HEK293 (cell line): ENCODE data around the gene TM2D3.

Experiments
- CTCF ChIA-PET: fragments of 350-600 bp; formaldehyde crosslinking; extraction: SDS; loops from one replicate; lab custom pipeline; 2021; ENCODE audit warnings: antibody characterized with exemption; lab: Yijun Ruan, JAX
- POLR2A ChIA-PET: fragments of 300-600 bp; formaldehyde crosslinking; extraction: SDS; loops from one replicate; lab custom pipeline; 2020; ENCODE audit warnings: antibody characterized with exemption, inconsistent platforms; lab: Yijun Ruan, JAX
- H3K27ac ChIP-seq: fragments of 200-500 bp; sonication (Bioruptor generic); 2 replicates; pipeline ENCODE4 v1.5.1; 2014; ENCODE audit warnings: low read depth, low read length, control low read depth, inconsistent platforms; ENCODE audit errors: extremely low read depth
- H3K36me3 ChIP-seq, 2 experiments: fragments of 200-500 bp in 1 of 2; sonication (Bioruptor generic) in 1 of 2; 1 replicate in 1 of 2; 2 replicates in 1 of 2; pipeline ENCODE4 v1.5.1; 2014 to 2017; ENCODE audit warnings: inconsistent platforms in 2 of 2, low read length in 2 of 2; ENCODE audit not compliant: control insufficient read depth in 2 of 2, insufficient read depth in 1 of 2
- H3K4me1 ChIP-seq: fragments of 200-500 bp; sonication (Bioruptor generic); 2 replicates; pipeline ENCODE4 v1.5.1; 2014; ENCODE audit warnings: mild to moderate bottlenecking, low read length, inconsistent platforms; ENCODE audit not compliant: control insufficient read depth, insufficient read depth
- H3K4me3 ChIP-seq: 2 replicates; pipeline ENCODE4 v1.5.1; 2011; ENCODE audit warnings: low read depth, mild to moderate bottlenecking, control low read depth, low read length, moderate library complexity
- H3K9me3 ChIP-seq: fragments of 200-500 bp; sonication (Bioruptor generic); 2 replicates; pipeline ENCODE4 v1.5.1; 2014; ENCODE audit warnings: low read depth, low read length, inconsistent platforms; ENCODE audit not compliant: control insufficient read depth, insufficient read depth
- GLI4 ChIP-seq: fragments of 450-650 bp; formaldehyde crosslinking; IDR thresholded peaks from 2 replicates; pipeline ENCODE4 v1.5.1; 2016; ENCODE audit warnings: missing biosample characterization, missing genetic modification characterization
- HOXD13 ChIP-seq: sonication (generic); formaldehyde crosslinking; IDR thresholded peaks from 2 replicates; pipeline ENCODE4 v1.8.0; 2022; ENCODE audit warnings: missing genetic modification reagents, borderline replicate concordance
- KLF17 ChIP-seq: fragments of 450-650 bp; formaldehyde crosslinking; IDR thresholded peaks from 2 replicates; pipeline ENCODE4 v1.5.1; 2016; ENCODE audit warnings: missing biosample characterization, missing genetic modification characterization
- KLF9 ChIP-seq: fragments of 450-650 bp; formaldehyde crosslinking; IDR thresholded peaks from 2 replicates; pipeline ENCODE4 v1.5.1; 2016; ENCODE audit warnings: missing biosample characterization, missing genetic modification characterization, low read depth
- MYNN ChIP-seq: fragments of 450-650 bp; formaldehyde crosslinking; IDR thresholded peaks from 2 replicates; pipeline ENCODE4 v1.5.1; 2016; ENCODE audit warnings: missing biosample characterization, missing genetic modification characterization, borderline replicate concordance
- PRDM1 ChIP-seq: fragments of 450-650 bp; formaldehyde crosslinking; IDR thresholded peaks from 2 replicates; pipeline ENCODE4; 2016; ENCODE audit warnings: missing biosample characterization, missing genetic modification characterization
- PRDM4 ChIP-seq: fragments of 450-650 bp; formaldehyde crosslinking; IDR thresholded peaks from 2 replicates; pipeline ENCODE4 v1.5.1; 2017; ENCODE audit warnings: missing biosample characterization, missing genetic modification characterization
- SCRT1 ChIP-seq: fragments of 450-650 bp; formaldehyde crosslinking; IDR thresholded peaks from 2 replicates; pipeline ENCODE4 v1.5.1; 2016; ENCODE audit warnings: missing biosample characterization, missing genetic modification characterization, borderline replicate concordance
- ZBTB6 ChIP-seq: fragments of 450-650 bp; formaldehyde crosslinking; IDR thresholded peaks from 2 replicates; pipeline ENCODE4 v1.5.1; 2017; ENCODE audit warnings: missing biosample characterization, missing genetic modification characterization
- ZNF10 ChIP-seq: fragments of 450-650 bp; formaldehyde crosslinking; IDR thresholded peaks from 2 replicates; pipeline ENCODE4 v1.5.1; 2017; ENCODE audit warnings: missing biosample characterization, missing genetic modification characterization
- ZNF121 ChIP-seq: fragments of 450-650 bp; formaldehyde crosslinking; IDR thresholded peaks from 2 replicates; pipeline ENCODE4 v1.5.1; 2016; ENCODE audit warnings: missing biosample characterization, missing genetic modification characterization
- ZNF132 ChIP-seq: fragments of 450-650 bp; formaldehyde crosslinking; IDR thresholded peaks from 2 replicates; pipeline ENCODE4 v1.5.1; 2017; ENCODE audit warnings: missing biosample characterization, missing genetic modification characterization, borderline replicate concordance
- ZNF146 ChIP-seq: fragments of 450-650 bp; formaldehyde crosslinking; IDR thresholded peaks from 2 replicates; pipeline ENCODE4 v1.5.1; 2016; ENCODE audit warnings: missing biosample characterization, missing genetic modification characterization
- ZNF157 ChIP-seq: fragments of 450-650 bp; formaldehyde crosslinking; IDR thresholded peaks from 2 replicates; pipeline ENCODE4 v1.5.1; 2016; ENCODE audit warnings: missing biosample characterization, missing genetic modification characterization
- ZNF280C ChIP-seq: fragments of 450-650 bp; formaldehyde crosslinking; IDR thresholded peaks from 2 replicates; pipeline ENCODE4 v1.5.1; 2016; ENCODE audit warnings: missing biosample characterization, missing genetic modification characterization
- ZNF501 ChIP-seq: fragments of 450-650 bp; formaldehyde crosslinking; IDR thresholded peaks from 2 replicates; pipeline ENCODE4 v1.5.1; 2016; ENCODE audit warnings: missing biosample characterization, missing genetic modification characterization
- ZNF514 ChIP-seq: fragments of 450-650 bp; formaldehyde crosslinking; IDR thresholded peaks from 2 replicates; pipeline ENCODE4 v1.5.1; 2016; ENCODE audit warnings: missing biosample characterization, missing genetic modification characterization
- ZNF571 ChIP-seq: fragments of 450-650 bp; formaldehyde crosslinking; IDR thresholded peaks from 2 replicates; pipeline ENCODE4 v1.5.0; 2017; ENCODE audit warnings: missing biosample characterization, missing genetic modification characterization
- ZNF580 ChIP-seq: fragments of 450-650 bp; formaldehyde crosslinking; IDR thresholded peaks from 2 replicates; pipeline ENCODE4 v1.5.1; 2016; ENCODE audit warnings: missing biosample characterization, missing genetic modification characterization
- ZNF621 ChIP-seq: fragments of 450-650 bp; formaldehyde crosslinking; IDR thresholded peaks from 2 replicates; pipeline ENCODE4 v1.5.1; 2017; ENCODE audit warnings: missing biosample characterization, missing genetic modification characterization
- ZNF626 ChIP-seq: fragments of 450-650 bp; sonication (Bioruptor Pico); formaldehyde crosslinking; IDR thresholded peaks from 2 replicates; pipeline ENCODE4 v1.5.1; 2018; ENCODE audit warnings: missing biosample characterization, missing genetic modification characterization, inconsistent platforms
- ZSCAN30 ChIP-seq: fragments of 450-650 bp; IDR thresholded peaks from 2 replicates; pipeline ENCODE4 v1.5.1; 2018; ENCODE audit warnings: missing biosample characterization, mild to moderate bottlenecking, missing genetic modification characterization, moderate library complexity
- ZXDB ChIP-seq: fragments of 450-650 bp; formaldehyde crosslinking; IDR thresholded peaks from 2 replicates; pipeline ENCODE4 v1.5.1; 2016; ENCODE audit warnings: missing biosample characterization, missing genetic modification characterization
- TF ChIP-seq, protein P1 (sequence below): fragments of 450-650 bp; formaldehyde crosslinking; IDR thresholded peaks from 2 replicates; pipeline ENCODE4 v1.5.1; 2016; ENCODE audit warnings: missing biosample characterization, missing genetic modification characterization

The TM2D3 gene

DNA sequence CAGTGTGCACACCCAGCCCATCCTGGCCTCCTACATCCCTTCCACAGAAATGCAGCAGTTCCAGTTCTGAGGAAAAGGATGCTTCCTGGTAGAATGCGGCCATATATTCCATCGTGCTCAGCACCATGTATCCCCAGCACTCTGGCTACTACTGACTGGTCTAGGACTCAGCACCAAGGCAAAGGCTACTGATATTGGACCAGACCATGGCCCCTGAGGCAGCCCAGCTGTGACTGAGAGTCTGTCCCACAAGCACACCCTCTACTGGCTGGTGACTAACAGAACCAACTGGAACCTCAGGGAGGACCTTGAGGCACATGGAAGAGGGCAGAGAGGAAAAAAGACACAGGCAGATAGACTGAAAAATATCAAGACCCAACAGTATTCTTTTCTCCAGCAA, 42.1 kb upstream of the TM2D3 start (continued):
- TF ChIP-seq PRDM4 (tag by site-specific recombination) (no peak), ZNF621 (tag by site-specific recombination) (no peak), ZNF514 (no peak), GLI4 (tag by site-specific recombination) (no peak), ZNF280C (tag by site-specific recombination) (no peak), ZNF501 (tag by site-specific recombination) (no peak), ZNF121 (tag by site-specific recombination) (no peak), KLF17 (tag by site-specific recombination) (no peak), PRDM1 (tag by site-specific recombination) (no peak), ZSCAN30 (tag by site-specific recombination) (no peak), ZNF146 (tag by site-specific recombination) (no peak), KLF9 (tag by site-specific recombination) (no peak)

DNA sequence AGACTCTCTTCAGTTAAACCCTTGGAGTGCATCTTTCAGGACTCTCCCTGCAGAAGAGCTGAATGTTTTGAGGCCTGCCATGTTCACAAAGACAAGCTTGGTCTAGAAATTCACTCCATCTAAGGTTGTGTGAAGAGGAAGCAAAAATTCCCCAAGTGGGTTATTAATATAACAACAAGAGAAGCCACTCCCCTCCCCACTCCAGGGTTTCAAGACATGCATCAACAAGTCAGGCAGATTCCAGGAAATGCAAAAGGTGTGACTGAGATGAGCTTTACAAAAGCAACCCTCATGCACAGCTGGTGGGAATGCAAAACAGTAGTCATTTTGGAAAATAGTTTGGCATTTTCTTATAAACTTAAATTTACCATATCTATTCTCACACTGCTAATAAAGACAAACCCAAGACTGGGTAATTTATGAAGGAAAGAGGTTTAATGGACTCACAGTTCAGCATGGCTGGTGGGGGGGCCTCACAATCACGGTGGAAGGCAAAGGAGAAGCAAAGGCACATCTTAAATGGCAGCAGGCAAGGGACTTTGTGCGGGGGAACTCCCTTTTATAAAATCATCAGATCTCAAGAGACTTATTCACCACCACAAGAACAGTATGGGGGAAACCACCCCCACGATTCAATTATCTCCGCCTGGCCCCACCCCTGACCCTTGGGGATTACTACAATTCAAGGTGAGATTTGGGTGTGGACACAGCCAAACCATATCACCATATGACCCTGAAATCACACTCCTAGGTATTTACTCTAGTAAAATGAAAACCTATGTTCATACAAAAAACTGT, 40.8 kb upstream of the TM2D3 start:
- ChIA-PET POLR2A (no interaction called here), CTCF (interaction anchor here (1.0 kb wide), 2 partner anchors 14 to 51 kb away, joined by 3 read pairs; no protein-coding TSS in a partner anchor)
- TF ChIP-seq ZNF10 (no peak), HOXD13 (CRISPR knock-in tag) (no peak), MYNN (tag by site-specific recombination) (no peak), ZNF157 (tag by site-specific recombination) (no peak), ZXDB (tag by site-specific recombination) (no peak), ZNF580 (tag by site-specific recombination) (no peak), ZBTB6 (no peak), SCRT1 (tag by site-specific recombination) (no peak), ZNF571 (tag by site-specific recombination) (no peak), ZNF132 (tag by site-specific recombination) (no peak), ZNF626 (tag by site-specific recombination) (no peak)
- TF ChIP-seq, protein P1, sequence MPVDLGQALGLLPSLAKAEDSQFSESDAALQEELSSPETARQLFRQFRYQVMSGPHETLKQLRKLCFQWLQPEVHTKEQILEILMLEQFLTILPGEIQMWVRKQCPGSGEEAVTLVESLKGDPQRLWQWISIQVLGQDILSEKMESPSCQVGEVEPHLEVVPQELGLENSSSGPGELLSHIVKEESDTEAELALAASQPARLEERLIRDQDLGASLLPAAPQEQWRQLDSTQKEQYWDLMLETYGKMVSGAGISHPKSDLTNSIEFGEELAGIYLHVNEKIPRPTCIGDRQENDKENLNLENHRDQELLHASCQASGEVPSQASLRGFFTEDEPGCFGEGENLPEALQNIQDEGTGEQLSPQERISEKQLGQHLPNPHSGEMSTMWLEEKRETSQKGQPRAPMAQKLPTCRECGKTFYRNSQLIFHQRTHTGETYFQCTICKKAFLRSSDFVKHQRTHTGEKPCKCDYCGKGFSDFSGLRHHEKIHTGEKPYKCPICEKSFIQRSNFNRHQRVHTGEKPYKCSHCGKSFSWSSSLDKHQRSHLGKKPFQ: no peak

More for the DNA sequence above, 40.8 kb upstream of the TM2D3 start:
- H3K36me3 ChIP-seq: peaks cover 50 to 59% of the 10 kb centered on the region in 2 experiments
- H3K4me3 ChIP-seq: no peak overlapping the region
- H3K9me3 ChIP-seq: no peaks in the 10 kb centered on the region
- no peaks in the 10 kb centered on the region for H3K4me1 ChIP-seq
- no peak overlapping the region for H3K27ac ChIP-seq
